SH-SY5Y (cell line): ENCODE results near the gene MRPS25.

ENCODE experiments used
- GATA2 ChIP-seq: IDR thresholded peaks from 2 replicates; pipeline ENCODE4 v1.6.1; 2011; ENCODE audit warnings: mild to moderate bottlenecking, low read depth, low read length
- GATA3 ChIP-seq: IDR thresholded peaks from 2 replicates; pipeline ENCODE4 v1.6.1; 2011; ENCODE audit warnings: low read depth, mild to moderate bottlenecking, low read length, moderate library complexity

GRCh38 chr3:15083252-15083651 is 18.1 kb upstream of the MRPS25 start:
- TF ChIP-seq GATA2 = no peak
- no peak for TF ChIP-seq GATA3
